OCI-LY3 (cell line): Measurements from ENCODE around the gene SNAPC5.
"Not testable (repeated sequence)": the region's sequence is repeated elsewhere in the genome, so short reads cannot be mapped to it uniquely, and the experiment has no call there.

ENCODE experiments used
- H2AFZ ChIP-seq: fragments of 200-600, 300-600 bp; shearing (Covaris generic); 2 replicates; pipeline ENCODE4 v1.6.0; 2014; ENCODE audit warnings: antibody characterized with exemption, low read depth, low read length
- H3K27ac ChIP-seq: fragments of 200-600, 300-600 bp; sonication (generic); 2 replicates; pipeline ENCODE4 v1.5.1; 2014; ENCODE audit warnings: mild to moderate bottlenecking, low read length, moderate library complexity, mixed read lengths
- H3K27me3 ChIP-seq: fragments of 200-600, 300-600 bp; sonication (generic); 2 replicates; pipeline ENCODE4 v1.6.1; 2014; ENCODE audit warnings: low read depth, low read length, mixed read lengths
- H3K36me3 ChIP-seq: fragments of 200-600, 300-600 bp; sonication (generic); replicated peaks from 2 replicates; pipeline ENCODE3; 2014; ENCODE audit warnings: low read depth, low read length, mixed read lengths
- H3K4me1 ChIP-seq: fragments of 300-600, 200-600 bp; sonication (generic); 2 replicates; pipeline ENCODE4 v1.6.1; 2014; ENCODE audit warnings: low read length, mixed read lengths
- H3K4me2 ChIP-seq: fragments of 200-600, 300-600 bp; sonication (generic); 2 replicates; pipeline ENCODE4 v1.6.1; 2014; ENCODE audit warnings: low read length, mixed read lengths
- H3K4me3 ChIP-seq: fragments of 300-600, 200-600 bp; sonication (generic); 2 replicates; pipeline ENCODE4 v1.5.1; 2014; ENCODE audit warnings: antibody characterized with exemption, mild to moderate bottlenecking, low read length, moderate library complexity
- H3K79me2 ChIP-seq: fragments of 300-600, 200-600 bp; shearing (Covaris generic); 2 replicates; pipeline ENCODE4 v1.6.1; 2014; ENCODE audit warnings: mild to moderate bottlenecking, low read length, mixed read lengths
- H3K9ac ChIP-seq: fragments of 300-600, 200-600 bp; shearing (Covaris generic); 2 replicates; pipeline ENCODE4 v1.6.0; 2014; ENCODE audit warnings: mild to moderate bottlenecking, low read length, moderate library complexity
- H3K9me3 ChIP-seq: fragments of 200-600, 300-600 bp; shearing (Covaris generic); 2 replicates; pipeline ENCODE4 v1.6.1; 2014; ENCODE audit warnings: low read length, mixed read lengths; ENCODE audit not compliant: insufficient read depth
- H4K20me1 ChIP-seq: fragments of 200-600, 300-600 bp; sonication (generic); 2 replicates; pipeline ENCODE4 v1.6.1; 2016; ENCODE audit warnings: low read length, mixed read lengths; ENCODE audit not compliant: insufficient read depth
- CTCF ChIP-seq: fragments of 200-600, 300-600 bp; sonication (generic); IDR thresholded peaks from 2 replicates; pipeline ENCODE4 v1.5.1; 2014; ENCODE audit warnings: antibody characterized with exemption, low read length, low read depth
- EZH2phosphoT487 ChIP-seq: fragments of 200-600 bp; shearing (Covaris generic); IDR thresholded peaks from 2 replicates; pipeline ENCODE4 v1.6.1; 2018; ENCODE audit warnings: antibody characterized with exemption, mixed run types, low read depth

SNAPC5 gene

GRCh38 chr15:66461917-66462316 lies 35.6 kb downstream of the SNAPC5 start:
- peaks cover 18% of the 10 kb centered on the region for H4K20me1 ChIP-seq
- TF ChIP-seq EZH2phosphoT487 = no peak
- no peak for TF ChIP-seq CTCF
- H3K4me3 ChIP-seq = no peak overlapping the region
- H3K27me3 ChIP-seq = no peaks in the 10 kb centered on the region
- H3K4me2 ChIP-seq = no peak overlapping the region
- H3K79me2 ChIP-seq = no peaks in the 10 kb centered on the region
- H2AFZ ChIP-seq = no peak overlapping the region
- H3K36me3 ChIP-seq = peaks cover 14% of the 10 kb centered on the region
- H3K27ac ChIP-seq = no peak overlapping the region
- peaks cover 5% of the 10 kb centered on the region for H3K4me1 ChIP-seq
- no peak overlapping the region for H3K9ac ChIP-seq
- H3K9me3 ChIP-seq = no peaks in the 10 kb centered on the region

- H3K27me3 ChIP-seq, H3K9ac ChIP-seq, H3K9me3 ChIP-seq, H3K27ac ChIP-seq, H3K4me1 ChIP-seq, H2AFZ ChIP-seq, H3K79me2 ChIP-seq, H3K4me2 ChIP-seq, H3K4me3 ChIP-seq: not testable (repeated sequence)
- peaks cover 14% of the 10 kb centered on the region for H3K36me3 ChIP-seq
- H4K20me1 ChIP-seq = peaks cover 18% of the 10 kb centered on the region
Observed at GRCh38 chr15:66461294-66461693, 36.3 kb downstream of the SNAPC5 start.

- Histone ChIP-seq H4K20me1 (peaks cover 18% of the 10 kb centered on the region), H2AFZ (no peak overlapping the region), H3K27me3 (no peaks in the 10 kb centered on the region), H3K79me2 (no peaks in the 10 kb centered on the region), H3K36me3 (peaks cover 16% of the 10 kb centered on the region), H3K27ac (no peak overlapping the region), H3K4me3 (no peak overlapping the region), H3K4me1 (peaks cover 2% of the 10 kb centered on the region), H3K9me3 (no peaks in the 10 kb centered on the region), H3K4me2 (no peak overlapping the region), H3K9ac (no peak overlapping the region)
- no peak for TF ChIP-seq EZH2phosphoT487
- no peak for TF ChIP-seq CTCF
Observed at GRCh38 chr15:66459818-66460615, 37.5 kb downstream of the SNAPC5 start.

- Histone ChIP-seq H3K9ac (no peak overlapping the region), H3K4me2 (no peak overlapping the region), H3K36me3 (peaks cover 12% of the 10 kb centered on the region)
Observed at GRCh38 chr15:66456211-66456610, 41.4 kb downstream of the SNAPC5 start.

More at GRCh38 chr15:66456211-66456610, 41.4 kb downstream of the SNAPC5 start:
- Histone ChIP-seq H4K20me1 (peaks cover 13% of the 10 kb centered on the region), H3K27ac (no peak overlapping the region), H3K4me1 (no peaks in the 10 kb centered on the region), H3K9me3 (no peaks in the 10 kb centered on the region), H3K79me2 (no peaks in the 10 kb centered on the region), H3K4me3 (no peak overlapping the region), H2AFZ (no peak overlapping the region), H3K27me3 (no peaks in the 10 kb centered on the region)
- no peak for TF ChIP-seq EZH2phosphoT487
- no peak for TF ChIP-seq CTCF
